PC-3 (cell line): ENCODE data around the gene SETD1A.

Experiments
- EZH2 ChIP-seq: fragments of 300-600 bp; sonication (generic); IDR thresholded peaks from one replicate; pipeline ENCODE4 v1.6.1; 2017; ENCODE audit warnings: antibody characterized with exemption, mild to moderate bottlenecking, low read length; ENCODE audit not compliant: unreplicated experiment
- TF ChIP-seq, protein P1 (sequence below): fragments of 300-600 bp; sonication (generic); conservative IDR thresholded peaks from 2 replicates; pipeline ENCODE4 v1.5.1; 2017; ENCODE audit warnings: antibody characterized with exemption, low read depth, mild to moderate bottlenecking, low read length

DNA sequence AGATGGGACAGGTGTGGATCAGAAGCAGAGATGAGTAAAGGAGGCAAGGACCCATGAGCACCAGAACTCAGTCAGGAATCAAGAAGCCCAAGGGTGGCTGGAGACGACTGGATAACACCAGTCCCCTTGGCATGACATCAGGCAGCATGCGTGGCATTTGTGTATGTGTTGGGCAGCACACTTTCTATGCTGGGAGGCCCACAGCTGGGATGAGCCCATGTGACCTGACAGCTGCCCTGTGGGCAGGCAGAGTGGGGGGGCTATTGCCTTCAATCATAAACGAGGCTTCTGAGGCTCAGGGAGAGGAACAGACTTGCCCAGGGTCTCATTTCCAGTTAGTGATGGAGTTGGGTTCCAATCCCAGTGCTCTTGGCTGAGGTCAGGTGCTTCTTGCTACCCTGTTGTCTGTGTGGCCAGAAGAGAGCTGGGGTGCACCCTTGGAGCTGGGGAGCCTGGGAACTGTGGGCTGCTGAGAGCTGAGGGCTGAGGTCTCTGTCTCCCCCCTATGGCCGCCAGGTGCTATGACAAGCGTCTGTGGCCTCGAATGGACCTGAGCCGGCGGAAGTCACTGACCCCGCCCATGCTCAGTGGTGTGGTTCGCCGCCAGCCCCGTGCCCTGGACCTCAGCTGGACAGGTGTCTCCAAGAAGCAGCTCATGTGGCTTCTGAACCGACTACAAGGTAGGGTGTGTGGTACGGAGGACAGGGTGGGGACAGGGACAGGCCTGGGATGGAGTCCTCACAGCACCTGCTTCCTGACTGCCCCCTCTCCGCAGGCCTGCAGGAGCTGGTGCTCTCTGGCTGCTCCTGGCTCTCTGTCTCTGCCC is 15.7 kb upstream of the SETD1A start:
- TF ChIP-seq, protein P1, sequence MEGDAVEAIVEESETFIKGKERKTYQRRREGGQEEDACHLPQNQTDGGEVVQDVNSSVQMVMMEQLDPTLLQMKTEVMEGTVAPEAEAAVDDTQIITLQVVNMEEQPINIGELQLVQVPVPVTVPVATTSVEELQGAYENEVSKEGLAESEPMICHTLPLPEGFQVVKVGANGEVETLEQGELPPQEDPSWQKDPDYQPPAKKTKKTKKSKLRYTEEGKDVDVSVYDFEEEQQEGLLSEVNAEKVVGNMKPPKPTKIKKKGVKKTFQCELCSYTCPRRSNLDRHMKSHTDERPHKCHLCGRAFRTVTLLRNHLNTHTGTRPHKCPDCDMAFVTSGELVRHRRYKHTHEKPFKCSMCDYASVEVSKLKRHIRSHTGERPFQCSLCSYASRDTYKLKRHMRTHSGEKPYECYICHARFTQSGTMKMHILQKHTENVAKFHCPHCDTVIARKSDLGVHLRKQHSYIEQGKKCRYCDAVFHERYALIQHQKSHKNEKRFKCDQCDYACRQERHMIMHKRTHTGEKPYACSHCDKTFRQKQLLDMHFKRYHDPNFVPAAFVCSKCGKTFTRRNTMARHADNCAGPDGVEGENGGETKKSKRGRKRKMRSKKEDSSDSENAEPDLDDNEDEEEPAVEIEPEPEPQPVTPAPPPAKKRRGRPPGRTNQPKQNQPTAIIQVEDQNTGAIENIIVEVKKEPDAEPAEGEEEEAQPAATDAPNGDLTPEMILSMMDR = peak; percentile 78
- TF ChIP-seq EZH2 = no peak
